NB4 (cell line): Measurements from ENCODE around the gene HRG.
"Not testable (repeated sequence)": the region's sequence is repeated elsewhere in the genome, so short reads cannot be mapped to it uniquely, and the experiment has no call there.

Experiments
- DNase-seq: peaks from one replicate; pipeline ENCODE4 v3.0.0; 2010; ENCODE audit warnings: low read depth
- H3K4me3 ChIP-seq: one replicate; pipeline ENCODE4 v1.5.1; 2011; ENCODE audit warnings: mild to moderate bottlenecking, low read depth, low read length, moderate library complexity
- MYC ChIP-seq: IDR thresholded peaks from 2 replicates; pipeline ENCODE4 v1.6.1; 2011; ENCODE audit warnings: low read depth, low read length
- POLR2A ChIP-seq: IDR thresholded peaks from 2 replicates; pipeline ENCODE4 v1.6.1; 2011; ENCODE audit warnings: mild to moderate bottlenecking; ENCODE audit not compliant: insufficient read length; ENCODE audit errors: extremely low read depth
- TF ChIP-seq, protein P1 (sequence below): IDR thresholded peaks from one replicate; pipeline ENCODE4 v1.5.1; 2012; ENCODE audit warnings: low read depth, low read length
- TF ChIP-seq, protein P2 (sequence below): IDR thresholded peaks from 2 replicates; pipeline ENCODE4 v1.6.1; 2011; ENCODE audit warnings: low read depth, low read length

HRG gene

DNA sequence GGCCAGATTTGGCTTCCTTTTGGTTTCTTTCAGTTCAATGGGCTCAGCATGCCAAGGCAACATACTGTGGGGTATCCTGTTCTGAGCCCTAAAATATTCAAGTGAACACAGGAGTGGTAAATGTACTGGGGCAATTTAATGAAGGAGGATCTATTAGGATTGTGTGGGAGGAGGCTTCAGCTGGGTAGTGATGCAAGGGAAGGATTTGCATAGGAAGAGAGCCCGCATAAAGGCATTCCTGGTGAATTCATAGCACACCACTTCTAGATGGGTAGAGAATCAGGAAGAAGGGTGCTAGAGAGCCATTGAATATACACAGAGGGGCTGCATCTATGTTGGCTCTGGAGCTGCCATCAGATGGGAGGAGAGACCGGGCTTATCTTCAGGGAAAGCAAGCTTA lies 30.7 kb downstream of the HRG start:
- no peak overlapping the region for H3K4me3 ChIP-seq
- TF ChIP-seq POLR2A (no peak), MYC (no peak)
- TF ChIP-seq, protein P1, sequence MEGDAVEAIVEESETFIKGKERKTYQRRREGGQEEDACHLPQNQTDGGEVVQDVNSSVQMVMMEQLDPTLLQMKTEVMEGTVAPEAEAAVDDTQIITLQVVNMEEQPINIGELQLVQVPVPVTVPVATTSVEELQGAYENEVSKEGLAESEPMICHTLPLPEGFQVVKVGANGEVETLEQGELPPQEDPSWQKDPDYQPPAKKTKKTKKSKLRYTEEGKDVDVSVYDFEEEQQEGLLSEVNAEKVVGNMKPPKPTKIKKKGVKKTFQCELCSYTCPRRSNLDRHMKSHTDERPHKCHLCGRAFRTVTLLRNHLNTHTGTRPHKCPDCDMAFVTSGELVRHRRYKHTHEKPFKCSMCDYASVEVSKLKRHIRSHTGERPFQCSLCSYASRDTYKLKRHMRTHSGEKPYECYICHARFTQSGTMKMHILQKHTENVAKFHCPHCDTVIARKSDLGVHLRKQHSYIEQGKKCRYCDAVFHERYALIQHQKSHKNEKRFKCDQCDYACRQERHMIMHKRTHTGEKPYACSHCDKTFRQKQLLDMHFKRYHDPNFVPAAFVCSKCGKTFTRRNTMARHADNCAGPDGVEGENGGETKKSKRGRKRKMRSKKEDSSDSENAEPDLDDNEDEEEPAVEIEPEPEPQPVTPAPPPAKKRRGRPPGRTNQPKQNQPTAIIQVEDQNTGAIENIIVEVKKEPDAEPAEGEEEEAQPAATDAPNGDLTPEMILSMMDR, result no peak
- TF ChIP-seq, protein P2, sequence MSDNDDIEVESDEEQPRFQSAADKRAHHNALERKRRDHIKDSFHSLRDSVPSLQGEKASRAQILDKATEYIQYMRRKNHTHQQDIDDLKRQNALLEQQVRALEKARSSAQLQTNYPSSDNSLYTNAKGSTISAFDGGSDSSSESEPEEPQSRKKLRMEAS, result no peak
- no peak for DNase-seq

DNA sequence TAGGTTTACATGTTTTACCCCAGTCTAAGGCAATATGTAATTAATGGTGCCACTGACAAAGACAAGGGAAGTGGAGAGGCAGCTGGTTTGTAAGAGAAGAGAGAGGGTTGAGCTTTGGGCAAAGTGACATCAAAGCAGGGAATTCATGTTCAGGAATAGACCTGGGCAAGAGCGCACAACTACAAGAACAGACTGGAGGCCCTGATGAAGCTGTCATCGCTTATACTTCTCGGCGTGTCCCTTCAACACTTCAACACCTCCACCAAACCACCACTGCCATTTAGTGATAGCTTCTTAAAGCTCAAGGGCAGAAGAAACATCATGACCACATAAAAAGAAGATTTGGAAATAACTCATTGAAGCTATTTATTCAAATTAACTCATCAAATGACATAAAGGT lies 31.7 kb downstream of the HRG start:
- no peak for DNase-seq
- H3K4me3 ChIP-seq, result no peak overlapping the region
- TF ChIP-seq, protein P1, result no peak
- TF ChIP-seq POLR2A, result no peak

DNA sequence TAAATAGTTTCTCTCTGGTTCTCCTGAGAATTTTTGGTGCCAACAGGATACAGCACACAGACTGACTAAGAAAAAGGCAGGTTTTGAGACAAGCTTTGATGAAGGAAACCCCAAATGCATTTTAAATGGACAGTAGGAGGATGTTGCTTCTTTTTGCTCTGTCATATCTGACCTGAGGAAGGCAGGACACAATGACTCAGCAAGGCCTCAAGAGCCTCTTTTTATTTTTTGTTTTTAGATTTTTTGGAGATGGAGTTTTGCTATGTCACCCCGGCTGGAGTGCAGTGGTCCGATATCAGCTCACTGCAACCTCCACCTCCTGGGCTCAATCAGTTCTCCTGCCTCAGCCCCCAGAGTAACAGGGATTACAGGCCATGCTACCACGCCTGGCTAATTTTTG lies 34.5 kb downstream of the HRG start:
- no peak for DNase-seq
- TF ChIP-seq MYC, result no peak
- TF ChIP-seq POLR2A, result no peak
- TF ChIP-seq, protein P1, result no peak
- TF ChIP-seq, protein P2, result no peak
- no peak overlapping the region for H3K4me3 ChIP-seq

DNA sequence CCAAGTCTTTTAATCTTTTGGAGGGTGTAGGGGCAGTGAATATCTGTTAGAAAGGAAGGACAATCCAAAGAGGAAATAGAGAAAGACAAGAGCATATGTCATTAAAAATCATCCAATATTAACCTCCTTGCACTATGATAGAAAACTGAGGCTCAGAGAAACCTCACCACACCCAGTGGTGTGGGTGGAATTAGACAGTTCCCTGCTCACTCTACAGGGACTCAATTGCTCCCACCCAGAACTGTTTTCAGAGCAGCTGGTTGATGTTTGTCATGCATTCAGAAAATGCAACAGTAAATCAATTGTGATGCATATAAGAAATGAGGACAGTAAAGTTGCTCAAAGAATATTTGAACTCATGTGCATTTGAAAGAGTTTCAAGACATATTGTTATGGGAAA lies 36.6 kb downstream of the HRG start:
- H3K4me3 ChIP-seq, DNase-seq: not testable (repeated sequence)

DNA sequence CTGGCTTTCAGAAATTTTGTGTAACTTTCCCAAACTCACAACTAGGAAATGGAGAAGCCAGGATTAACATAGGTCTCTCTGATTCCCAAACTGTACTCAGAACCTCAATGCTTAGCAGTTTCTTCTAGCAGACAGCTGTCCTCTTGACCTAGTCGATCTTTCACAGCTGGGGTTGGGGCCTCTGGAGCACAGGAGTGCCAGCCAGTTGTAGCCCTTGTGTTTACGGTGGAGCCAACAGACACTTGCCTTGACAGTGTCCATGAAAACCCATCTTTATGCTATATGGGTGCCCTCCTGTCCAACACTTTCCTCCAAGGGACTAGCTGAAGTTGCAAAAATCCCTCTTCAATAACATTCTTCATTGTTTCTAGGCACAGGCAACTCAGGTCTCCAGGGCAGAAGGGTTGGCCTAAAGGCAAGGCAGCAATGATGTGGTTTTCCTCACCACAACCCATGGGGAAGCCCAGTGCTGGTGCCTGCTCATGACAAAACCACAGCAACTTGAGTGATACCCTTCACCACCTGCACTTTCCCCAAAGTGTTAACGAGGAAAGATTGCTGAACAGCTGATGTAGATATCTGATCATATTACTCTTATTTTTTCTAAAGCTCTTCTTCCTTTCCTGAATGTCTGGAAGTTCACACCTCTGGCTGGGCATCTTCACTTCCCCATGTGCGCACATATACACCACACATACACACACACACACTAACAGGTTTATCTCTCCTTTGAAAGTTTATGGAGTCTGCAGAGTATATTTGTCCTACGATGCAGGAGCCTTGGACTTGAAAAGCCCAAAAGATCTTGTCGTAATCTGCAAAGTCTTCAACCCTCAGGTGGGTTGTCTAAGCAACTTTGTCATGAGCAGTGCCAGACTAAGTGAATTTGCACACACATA lies 40.3 kb downstream of the HRG start:
- TF ChIP-seq MYC, result no peak
- no peak for TF ChIP-seq POLR2A
- TF ChIP-seq, protein P1, result no peak
- TF ChIP-seq, protein P2, result no peak
- DNase-seq, result peak; percentile 62
- no peak overlapping the region for H3K4me3 ChIP-seq

DNA sequence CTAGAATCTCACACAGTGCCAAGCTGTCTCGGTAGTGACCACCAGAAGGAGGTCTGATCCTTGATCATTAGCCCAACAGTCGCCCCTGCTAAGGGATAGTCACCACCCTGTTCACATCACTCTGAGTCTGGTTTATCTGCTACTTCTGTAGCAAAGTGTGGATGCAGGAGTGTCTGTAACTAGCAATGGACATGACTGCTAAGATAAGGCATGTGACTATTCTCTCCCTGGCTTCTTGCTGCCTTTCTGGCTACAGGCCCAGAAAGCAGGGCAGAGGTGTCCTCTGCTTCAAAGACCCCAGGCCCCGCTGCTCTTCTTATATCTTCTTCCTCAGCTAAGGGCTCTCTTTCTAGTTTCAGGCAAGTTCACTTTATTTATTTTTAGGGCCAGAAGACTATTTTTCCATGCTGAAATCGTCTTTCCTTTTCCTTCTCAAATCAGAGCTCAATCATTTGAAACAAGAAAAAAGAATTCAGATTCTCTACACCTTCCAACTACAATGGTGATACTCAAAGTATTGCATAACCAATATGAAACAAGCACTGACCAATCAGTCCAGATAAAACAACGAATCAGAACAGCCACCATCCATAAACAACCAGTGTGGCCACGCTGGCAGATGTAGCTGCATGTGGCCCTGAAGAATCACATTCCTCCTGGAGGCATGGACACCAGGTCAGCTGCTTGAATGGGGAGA lies 43.3 kb downstream of the HRG start:
- no peak for DNase-seq
- TF ChIP-seq, protein P1, result no peak
- TF ChIP-seq MYC (no peak), POLR2A (no peak)
- TF ChIP-seq, protein P2, result no peak

DNA sequence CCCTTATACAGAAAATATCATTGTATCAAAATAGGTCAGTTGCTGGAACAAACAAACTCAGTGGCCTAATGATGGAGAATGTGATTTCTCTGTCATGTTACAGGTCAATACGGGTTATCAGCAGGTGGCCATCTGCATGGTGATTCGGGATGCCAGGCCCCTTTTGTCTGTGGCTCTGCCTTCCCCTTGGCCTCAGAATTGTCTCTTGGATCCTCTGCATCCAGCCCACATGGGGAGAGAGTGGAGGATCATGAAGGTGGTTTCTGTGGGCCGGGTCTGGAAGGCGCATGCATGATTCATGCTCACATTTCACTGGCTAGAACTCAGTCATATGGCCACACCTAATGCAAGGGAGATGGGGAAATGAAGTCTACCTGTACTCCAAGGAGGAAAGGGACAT lies 44.9 kb downstream of the HRG start:
- DNase-seq, H3K4me3 ChIP-seq: not testable (repeated sequence)

More for the DNA sequence above, 43.3 kb downstream of the HRG start:
- no peak overlapping the region for H3K4me3 ChIP-seq
